Epithelial cell of esophagus (primary cell): Measurements from ENCODE around the gene RAB3A.

Experiments
- DNase-seq: peaks from one replicate; pipeline ENCODE4 v3.0.0; 2010; ENCODE audit warnings: low read depth
- H3K4me3 ChIP-seq: 2 replicates; pipeline ENCODE4 v1.5.1; 2011; ENCODE audit warnings: mild to moderate bottlenecking, low read length, control low read depth
- TF ChIP-seq, protein P1 (sequence below): IDR thresholded peaks from 2 replicates; pipeline ENCODE4 v1.5.1; 2011; ENCODE audit warnings: low read depth, mild to moderate bottlenecking, low read length, control low read depth, inconsistent platforms; ENCODE audit not compliant: insufficient read depth; ENCODE audit errors: missing control alignments

RAB3A gene

DNA sequence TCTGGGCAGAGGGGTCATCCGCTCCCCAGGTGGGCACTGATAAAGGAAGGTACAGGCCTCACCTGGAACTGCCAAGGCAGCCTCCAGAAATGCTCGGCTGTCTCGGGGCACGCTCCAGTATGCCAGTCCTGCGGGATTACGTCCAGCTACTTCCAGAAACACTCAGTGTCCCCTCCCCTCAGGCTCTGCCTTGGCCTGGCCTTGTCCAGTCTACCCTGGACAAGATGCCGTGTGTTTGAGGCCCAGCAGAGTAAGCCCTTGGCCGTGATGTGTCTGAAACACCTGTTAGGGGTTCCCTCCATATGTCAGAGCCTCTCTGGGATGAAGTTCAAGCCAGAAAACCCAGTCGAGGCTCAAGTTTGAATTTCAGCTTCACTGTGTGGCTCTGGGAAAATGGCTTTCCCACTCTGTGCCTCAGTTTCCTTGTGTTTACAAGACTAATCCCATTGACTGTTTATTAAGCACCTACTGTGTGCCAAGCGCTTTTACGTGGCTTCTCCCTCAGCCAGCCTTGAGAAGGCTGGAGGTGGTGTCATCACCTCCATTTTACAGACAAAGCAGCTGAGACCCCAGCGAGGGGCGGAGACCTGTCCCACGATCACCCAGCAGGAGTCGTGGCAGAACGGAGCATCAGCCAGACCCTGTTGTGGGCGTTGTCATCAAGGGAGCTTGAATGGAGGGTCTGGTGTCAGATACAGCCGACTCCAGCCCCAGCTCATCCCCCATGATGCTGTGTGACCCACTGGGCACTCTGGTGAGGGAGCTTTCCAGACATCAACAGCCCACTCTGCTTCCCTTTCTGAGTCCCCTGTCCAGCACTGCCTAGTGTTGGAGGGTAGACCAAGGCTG is 52.8 kb downstream of the RAB3A start:
- TF ChIP-seq, protein P1, sequence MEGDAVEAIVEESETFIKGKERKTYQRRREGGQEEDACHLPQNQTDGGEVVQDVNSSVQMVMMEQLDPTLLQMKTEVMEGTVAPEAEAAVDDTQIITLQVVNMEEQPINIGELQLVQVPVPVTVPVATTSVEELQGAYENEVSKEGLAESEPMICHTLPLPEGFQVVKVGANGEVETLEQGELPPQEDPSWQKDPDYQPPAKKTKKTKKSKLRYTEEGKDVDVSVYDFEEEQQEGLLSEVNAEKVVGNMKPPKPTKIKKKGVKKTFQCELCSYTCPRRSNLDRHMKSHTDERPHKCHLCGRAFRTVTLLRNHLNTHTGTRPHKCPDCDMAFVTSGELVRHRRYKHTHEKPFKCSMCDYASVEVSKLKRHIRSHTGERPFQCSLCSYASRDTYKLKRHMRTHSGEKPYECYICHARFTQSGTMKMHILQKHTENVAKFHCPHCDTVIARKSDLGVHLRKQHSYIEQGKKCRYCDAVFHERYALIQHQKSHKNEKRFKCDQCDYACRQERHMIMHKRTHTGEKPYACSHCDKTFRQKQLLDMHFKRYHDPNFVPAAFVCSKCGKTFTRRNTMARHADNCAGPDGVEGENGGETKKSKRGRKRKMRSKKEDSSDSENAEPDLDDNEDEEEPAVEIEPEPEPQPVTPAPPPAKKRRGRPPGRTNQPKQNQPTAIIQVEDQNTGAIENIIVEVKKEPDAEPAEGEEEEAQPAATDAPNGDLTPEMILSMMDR = no peak
- no peak overlapping the region for H3K4me3 ChIP-seq
- no peak for DNase-seq

DNA sequence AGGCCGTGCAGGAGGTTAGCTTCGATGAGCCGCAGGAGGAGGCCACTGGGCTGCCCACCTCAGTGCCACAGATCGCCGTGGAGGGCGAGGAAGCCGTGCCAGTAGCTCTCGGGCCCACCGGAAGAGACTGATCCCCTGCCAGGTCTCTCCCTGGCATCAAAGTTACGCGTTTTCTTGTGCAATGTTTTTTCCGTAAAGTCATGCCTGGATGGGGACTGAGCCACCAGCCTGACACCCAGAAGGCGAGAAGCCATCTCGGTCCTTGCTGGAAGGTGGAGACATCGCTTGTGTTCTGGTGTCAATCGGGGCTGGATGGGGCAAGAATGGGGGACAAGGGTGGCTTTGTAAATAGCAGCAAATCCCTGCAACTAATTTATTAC is 54.3 kb downstream of the RAB3A start:
- no peak for DNase-seq
- TF ChIP-seq, protein P1 = no peak
- H3K4me3 ChIP-seq = no peak overlapping the region

DNA sequence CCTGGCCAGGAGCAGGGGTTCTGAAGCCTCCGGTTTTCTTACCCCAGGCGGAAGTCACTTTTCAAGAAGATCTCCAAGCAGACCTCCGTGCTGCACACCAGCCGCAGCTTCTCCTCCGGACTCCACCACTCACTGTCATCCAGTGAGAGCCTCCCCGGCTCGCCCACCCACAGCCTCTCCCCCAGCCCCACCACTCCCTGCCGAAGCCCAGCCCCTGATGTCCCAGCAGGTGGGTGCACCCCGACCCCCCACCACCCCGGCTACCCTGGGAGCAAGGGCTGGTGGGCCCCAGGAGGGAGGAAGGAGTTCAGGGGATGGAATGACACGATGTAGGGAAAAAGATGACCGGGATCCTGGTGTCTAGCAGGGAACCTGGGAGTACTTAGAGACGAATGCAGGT is 56.4 kb downstream of the RAB3A start:
- no peak for DNase-seq
- TF ChIP-seq, protein P1 = no peak
- H3K4me3 ChIP-seq = no peak overlapping the region
